Neuronal stem cell (in vitro differentiated cells): ENCODE measurements around the gene TF.

Experiments
- DNase-seq: peaks from one replicate; pipeline ENCODE4 v3.0.0-alpha.2; 2013; ENCODE audit warnings: low spot score
- H2AFZ ChIP-seq: one replicate; pipeline ENCODE4 v1.6.1; 2013; ENCODE audit warnings: mild to moderate bottlenecking, low read length, inconsistent platforms
- H2AK5ac ChIP-seq: 2 replicates; pipeline ENCODE4 v1.6.1; 2013; ENCODE audit warnings: low read depth, mild to moderate bottlenecking, inconsistent platforms, low read length, moderate library complexity, mixed read lengths
- H2BK120ac ChIP-seq: 2 replicates; pipeline ENCODE4 v1.6.1; 2013; ENCODE audit warnings: low read depth, mild to moderate bottlenecking, inconsistent platforms, low read length, moderate library complexity, mixed read lengths
- H2BK12ac ChIP-seq: one replicate; pipeline ENCODE4 v1.6.1; 2013; ENCODE audit warnings: low read length, inconsistent platforms
- H2BK15ac ChIP-seq: 2 replicates; pipeline ENCODE4 v1.6.1; 2013; ENCODE audit warnings: mild to moderate bottlenecking, low read length, inconsistent platforms, mixed read lengths
- H2BK5ac ChIP-seq: one replicate; pipeline ENCODE4 v1.6.1; 2013; ENCODE audit warnings: inconsistent platforms, mild to moderate bottlenecking, low read length, moderate library complexity
- H3K14ac ChIP-seq: one replicate; pipeline ENCODE4 v1.6.1; 2013; ENCODE audit warnings: low read length, inconsistent platforms
- H3K18ac ChIP-seq: 2 replicates; pipeline ENCODE4 v1.6.1; 2013; ENCODE audit warnings: low read length, inconsistent platforms
- H3K23ac ChIP-seq: 2 replicates; pipeline ENCODE4 v1.6.1; 2013; ENCODE audit warnings: low read depth, mild to moderate bottlenecking, mixed read lengths, low read length, inconsistent platforms; ENCODE audit not compliant: poor library complexity
- H3K27ac ChIP-seq: replicated peaks from 3 replicates; pipeline ENCODE4 v1.5.1; 2013; ENCODE audit warnings: low read length, inconsistent platforms
- H3K27me3 ChIP-seq, 3 experiments: 2 replicates each; pipeline ENCODE4 v1.6.1; 2013; ENCODE audit warnings: low read length in 3 of 3, mild to moderate bottlenecking in 2 of 3, inconsistent platforms in 1 of 3, low read depth in 1 of 3, mixed read lengths in 1 of 3, moderate library complexity in 1 of 3; ENCODE audit not compliant: control insufficient read depth in 3 of 3, insufficient read depth in 3 of 3
- H3K36me3 ChIP-seq, 2 donors: replicated peaks in 1 of 2; 2 replicates each; pipeline ENCODE4 v1.6.1; 2013; ENCODE audit warnings: low read length in 2 of 2; ENCODE audit not compliant: control insufficient read depth in 2 of 2, insufficient read depth in 2 of 2
- H3K4ac ChIP-seq: 2 replicates; pipeline ENCODE4 v1.6.1; 2013; ENCODE audit warnings: inconsistent platforms, mild to moderate bottlenecking, low read length, moderate library complexity
- H3K4me1 ChIP-seq, 2 donors: 1 replicate in 1 of 2; 2 replicates in 1 of 2; pipeline ENCODE4 v1.6.1; 2013; ENCODE audit warnings: low read length in 2 of 2, low read depth in 1 of 2; ENCODE audit not compliant: control insufficient read depth in 2 of 2, insufficient read depth in 1 of 2
- H3K4me2 ChIP-seq: one replicate; pipeline ENCODE4 v1.6.1; 2013; ENCODE audit warnings: mild to moderate bottlenecking, low read length, inconsistent platforms; ENCODE audit not compliant: insufficient read depth, poor library complexity, severe bottlenecking
- H3K4me3 ChIP-seq, 2 donors: 2 replicates each; pipeline ENCODE4 v1.5.1; 2013; ENCODE audit warnings: low read length in 2 of 2, mild to moderate bottlenecking in 2 of 2, inconsistent platforms in 1 of 2, moderate library complexity in 1 of 2
- H3K79me1 ChIP-seq: one replicate; pipeline ENCODE4 v1.6.1; 2013; ENCODE audit warnings: low read depth, mild to moderate bottlenecking, inconsistent platforms, low read length, moderate library complexity
- H3K9ac ChIP-seq: one replicate; pipeline ENCODE4 v1.6.1; 2013; ENCODE audit warnings: mild to moderate bottlenecking, low read depth, low read length, inconsistent platforms; ENCODE audit not compliant: poor library complexity
- H3K9me3 ChIP-seq, 2 donors: replicated peaks in 1 of 2; 2 replicates each; pipeline versions ENCODE3 to v1.6.1; 2013; ENCODE audit warnings: low read length in 2 of 2, mild to moderate bottlenecking in 2 of 2, inconsistent platforms in 1 of 2, low read depth in 1 of 2, mixed read lengths in 1 of 2, moderate library complexity in 1 of 2; ENCODE audit not compliant: control insufficient read depth in 2 of 2, insufficient read depth in 1 of 2
- H4K8ac ChIP-seq: one replicate; pipeline ENCODE4 v1.6.1; 2013; ENCODE audit warnings: low read depth, mild to moderate bottlenecking, inconsistent platforms, low read length, moderate library complexity
- H4K91ac ChIP-seq: one replicate; pipeline ENCODE4 v1.6.1; 2013; ENCODE audit warnings: low read length, low read depth, mild to moderate bottlenecking, inconsistent platforms; ENCODE audit not compliant: poor library complexity
- WGBS, 2 donors: extraction: QIAGEN DNeasy Blood & Tissue Kit; methylation state at CpG; one replicate each; pipeline ENCODE4 v1.1.7; 2013; ENCODE audit warnings: missing lambda C conversion rate in 2 of 2, mixed read lengths in 1 of 2; ENCODE audit not compliant: insufficient read length in 2 of 2, insufficient replicate concordance in 1 of 2; ENCODE audit errors: extremely low coverage in 2 of 2; 5-methylcytosine and 5-hydroxymethylcytosine counted together

The TF gene

DNA sequence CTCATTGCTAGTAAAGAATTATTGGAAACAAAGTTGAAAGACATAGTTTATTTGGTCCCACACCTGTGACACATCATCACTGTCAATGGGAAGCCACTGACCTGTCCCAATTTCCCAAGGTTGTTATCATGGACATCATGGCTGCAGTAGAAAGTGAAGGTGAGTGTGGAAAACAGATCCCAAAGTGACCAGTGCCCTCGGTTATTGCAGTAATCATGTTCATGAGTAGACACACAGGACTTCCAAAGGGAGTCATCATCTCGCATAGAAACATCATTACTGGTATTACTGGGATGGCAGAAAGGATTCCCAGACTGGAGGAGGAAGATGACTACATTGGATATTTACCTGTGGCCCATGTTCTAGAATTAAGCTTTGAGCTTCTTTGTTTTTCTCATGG is 14.7 kb downstream of the TF start:
- DNase-seq: no peak
- Histone ChIP-seq H3K4me2 (no peak overlapping the region), H2BK12ac (no peak overlapping the region), H2BK15ac (no peak overlapping the region), H2AK5ac (no peak overlapping the region), H3K9me3 (no peaks in the 10 kb centered on the region), H3K23ac (no peak overlapping the region), H3K79me1 (no peaks in the 10 kb centered on the region), H4K8ac (no peak overlapping the region), H2AFZ (no peak overlapping the region), H4K91ac (no peak overlapping the region), H3K4me1 (no peaks in the 10 kb centered on the region), H3K27me3 (peaks cover 0 to 37% (median 0%) of the 10 kb centered on the region in 3 experiments), H3K4me3 (no peak overlapping the region), H2BK120ac (no peak overlapping the region), H3K14ac (no peak overlapping the region), H3K27ac (no peak overlapping the region), H3K18ac (no peak overlapping the region), H2BK5ac (no peak overlapping the region), H3K4ac (no peak overlapping the region), H3K9ac (no peak overlapping the region), H3K36me3 (no peaks in the 10 kb centered on the region)
- WGBS, 2 donors: no CpG with 5 or more reads among the region's 2 CpGs

DNA sequence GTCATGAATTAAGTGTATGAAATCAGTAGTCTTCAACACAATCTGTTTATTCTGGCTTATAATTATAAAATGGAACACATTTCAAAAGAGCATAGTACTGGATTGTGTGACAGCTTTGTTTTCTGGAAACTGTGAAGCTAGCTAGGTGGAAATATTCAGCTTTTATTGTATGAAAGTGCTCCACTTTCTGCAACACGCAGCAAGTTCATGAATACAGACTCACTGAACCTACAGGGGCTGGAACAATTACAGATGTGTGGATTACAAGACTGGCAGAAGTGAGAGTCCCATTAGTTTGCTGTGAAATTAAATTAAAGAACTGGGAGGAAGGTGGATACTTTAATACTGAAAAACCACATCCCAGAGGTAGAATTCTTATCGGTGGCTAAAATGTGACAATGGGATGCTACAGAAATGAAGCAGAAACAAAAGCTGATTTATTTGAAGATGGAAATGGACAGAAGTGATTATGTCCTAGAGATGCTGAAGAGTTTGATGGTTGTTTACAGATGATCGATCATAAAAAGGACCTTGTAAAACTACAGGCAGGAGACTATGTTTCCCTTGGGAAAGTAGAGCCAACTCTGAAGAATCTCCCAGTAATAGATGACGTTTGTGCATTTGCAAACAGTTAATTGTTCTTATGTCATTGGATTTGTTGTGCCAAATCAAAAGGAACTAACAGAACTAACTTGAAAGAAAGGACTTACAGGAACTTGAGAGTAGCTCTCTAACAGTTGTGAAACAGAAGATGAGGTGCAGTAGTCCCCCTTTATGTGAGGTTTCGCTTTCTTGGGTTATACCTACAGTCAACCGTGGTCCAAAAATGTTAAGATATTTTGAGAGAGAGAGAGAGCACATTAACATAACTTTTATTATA is 15.7 kb downstream of the TF start:
- no peak overlapping the region for H3K4me3 ChIP-seq
- H3K4ac ChIP-seq: no peak overlapping the region
- H3K4me2 ChIP-seq: no peak overlapping the region
- H2BK120ac ChIP-seq: no peak overlapping the region
- H4K8ac ChIP-seq: no peak overlapping the region
- no peak overlapping the region for H3K23ac ChIP-seq
- no peak overlapping the region for H3K14ac ChIP-seq
- no peak overlapping the region for H2AK5ac ChIP-seq
- H4K91ac ChIP-seq: no peak overlapping the region
- H3K4me1 ChIP-seq: no peaks in the 10 kb centered on the region
- peaks cover 0 to 36% (median 0%) of the 10 kb centered on the region in 3 experiments for H3K27me3 ChIP-seq
- H2BK15ac ChIP-seq: no peak overlapping the region
- H3K36me3 ChIP-seq: no peaks in the 10 kb centered on the region
- H3K18ac ChIP-seq: no peak overlapping the region
- no peak overlapping the region for H2BK12ac ChIP-seq
- H2AFZ ChIP-seq: no peak overlapping the region
- H3K9ac ChIP-seq: no peak overlapping the region
- DNase-seq: no peak
- H2BK5ac ChIP-seq: no peak overlapping the region
- no peaks in the 10 kb centered on the region for H3K9me3 ChIP-seq
- WGBS, 2 donors: no CpG with 5 or more reads among the region's 6 CpGs
- H3K27ac ChIP-seq: no peak overlapping the region
- H3K79me1 ChIP-seq: no peaks in the 10 kb centered on the region

DNA sequence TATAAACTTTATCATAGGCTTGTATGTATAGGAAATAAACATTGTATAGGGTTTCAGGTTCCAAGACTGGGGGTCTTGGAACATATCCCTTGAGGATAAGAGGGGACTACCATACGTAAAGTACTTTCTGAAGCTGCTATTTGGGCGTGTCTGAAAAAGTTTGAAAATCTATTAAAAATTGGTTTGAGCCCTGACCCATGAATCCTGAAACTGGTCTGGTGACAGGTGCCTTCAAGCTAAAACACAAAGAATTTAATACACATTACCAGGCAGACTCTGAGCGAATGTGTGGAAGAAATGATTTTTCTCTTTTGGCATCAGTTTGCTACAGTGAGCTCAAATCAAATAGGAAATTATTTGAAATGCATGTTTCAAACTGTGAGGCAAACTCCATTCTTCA is 16.3 kb downstream of the TF start:
- H2BK120ac ChIP-seq: no peak overlapping the region
- no peak overlapping the region for H3K4ac ChIP-seq
- no peak overlapping the region for H3K9ac ChIP-seq
- no peaks in the 10 kb centered on the region for H3K36me3 ChIP-seq
- H3K18ac ChIP-seq: no peak overlapping the region
- no peak overlapping the region for H4K91ac ChIP-seq
- no peak overlapping the region for H2BK12ac ChIP-seq
- H2BK5ac ChIP-seq: no peak overlapping the region
- no peak overlapping the region for H3K27ac ChIP-seq
- H3K4me3 ChIP-seq: no peak overlapping the region
- no CpG with 5 or more reads among the region's 3 CpGs for WGBS, 2 donors
- no peaks in the 10 kb centered on the region for H3K4me1 ChIP-seq
- no peak overlapping the region for H3K4me2 ChIP-seq
- no peak overlapping the region for H3K14ac ChIP-seq
- H4K8ac ChIP-seq: no peak overlapping the region
- H3K79me1 ChIP-seq: no peaks in the 10 kb centered on the region
- no peaks in the 10 kb centered on the region for H3K9me3 ChIP-seq
- no peak overlapping the region for H2AK5ac ChIP-seq
- no peak for DNase-seq
- H3K23ac ChIP-seq: no peak overlapping the region
- H2AFZ ChIP-seq: no peak overlapping the region
- peaks cover 0 to 32% (median 0%) of the 10 kb centered on the region in 3 experiments for H3K27me3 ChIP-seq
- H2BK15ac ChIP-seq: no peak overlapping the region

DNA sequence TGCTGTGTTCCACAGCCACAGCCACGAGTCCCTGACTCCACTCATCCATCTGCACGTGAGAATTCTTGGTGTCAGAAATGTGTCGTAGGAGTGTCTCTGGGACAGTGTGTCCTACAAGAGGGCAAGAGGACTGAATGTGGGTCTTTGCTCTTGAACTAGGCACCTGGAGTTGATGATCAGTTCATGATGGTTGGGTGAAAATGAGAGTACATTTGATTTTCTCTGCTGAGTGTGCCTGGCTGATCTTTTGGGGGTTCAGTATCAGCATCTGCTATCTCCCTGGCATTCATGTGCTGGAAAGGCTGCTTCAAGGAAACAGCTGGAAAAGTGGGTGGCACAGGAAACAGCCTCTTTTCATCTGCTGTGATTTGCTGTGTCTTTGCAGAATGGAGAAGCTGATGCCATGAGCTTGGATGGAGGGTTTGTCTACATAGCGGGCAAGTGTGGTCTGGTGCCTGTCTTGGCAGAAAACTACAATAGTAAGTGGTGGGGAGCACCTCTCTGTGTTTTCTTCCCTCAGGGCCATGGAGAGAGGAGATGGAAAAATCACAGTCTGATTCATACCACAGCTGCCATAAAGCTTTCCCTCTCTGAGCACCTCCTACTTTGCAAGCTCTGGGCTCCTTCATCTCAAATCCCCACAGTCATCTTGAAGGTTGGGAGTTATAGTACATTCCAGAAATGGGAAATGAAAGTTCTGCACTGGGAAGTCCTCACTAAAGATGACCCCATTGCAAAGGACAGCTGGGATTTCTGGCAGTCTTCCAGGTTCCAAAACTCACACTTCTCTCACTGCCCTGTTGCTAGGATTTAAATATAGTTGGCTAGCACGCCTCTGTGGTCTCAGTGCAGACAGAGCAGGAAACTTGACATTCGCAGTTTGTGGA is 17.8 kb downstream of the TF start:
- H4K91ac ChIP-seq: no peak overlapping the region
- no peak overlapping the region for H3K4ac ChIP-seq
- DNase-seq: no peak
- no peak overlapping the region for H2AK5ac ChIP-seq
- no peak overlapping the region for H2AFZ ChIP-seq
- H3K27ac ChIP-seq: no peak overlapping the region
- no peak overlapping the region for H3K18ac ChIP-seq
- H3K23ac ChIP-seq: no peak overlapping the region
- H2BK120ac ChIP-seq: no peak overlapping the region
- no peak overlapping the region for H3K14ac ChIP-seq
- no peak overlapping the region for H2BK5ac ChIP-seq
- no peak overlapping the region for H3K4me3 ChIP-seq
- no peak overlapping the region for H2BK15ac ChIP-seq
- H3K27me3 ChIP-seq: peaks cover 0 to 27% (median 0%) of the 10 kb centered on the region in 3 experiments
- no peaks in the 10 kb centered on the region for H3K36me3 ChIP-seq
- H3K79me1 ChIP-seq: no peaks in the 10 kb centered on the region
- H4K8ac ChIP-seq: no peak overlapping the region
- H3K4me1 ChIP-seq: no peaks in the 10 kb centered on the region
- no peak overlapping the region for H3K9ac ChIP-seq
- no CpG with 5 or more reads among the region's 6 CpGs for WGBS, 2 donors
- no peak overlapping the region for H3K4me2 ChIP-seq
- H3K9me3 ChIP-seq: no peaks in the 10 kb centered on the region
- H2BK12ac ChIP-seq: no peak overlapping the region
